ENCODE measurements around the gene UNK. TPM values are rescaled to one million over a fixed set of nuclear protein-coding genes. Genes with fewer than 3 reads are reported as not detected.

The UNK gene
- total and polyA plus RNA-seq, 5 experiments from 2014 or later, result 24.4 to 57.7 (median 26.9) TPM

GRCh38 chr17:75820094-75821080 is 35.8 kb downstream of the UNK start:
- Mint-ChIP-seq H3K4me3 (no peak overlapping the region), H3K36me3 (peaks cover 0 to 46% (median 4%) of the 10 kb centered on the region in 3 donors), H3K27ac (peak overlapping the region in 9 of 10 donors; percentile 14 to 88 (median 57))

GRCh38 chr17:75821552-75821951 is 36.9 kb downstream of the UNK start:
- POLR2A ChIA-PET, result interaction anchor here (0.8 to 2.9 kb wide), 12 partner anchors 8 to 75 kb away, joined by 3 to 22 read pairs (median 7); partner anchors contain the start of genes TRIM65, UNC13D, UNK and WBP2
- no peaks in the 10 kb centered on the region for H3K9me3 Mint-ChIP-seq
- ATAC-seq (peak in 1 of 2 donors; percentile 11), DNase-seq (no peak)
- H3K27ac Mint-ChIP-seq, result peak overlapping the region; percentile 81 to 93 (median 90)
- H3K4me3 Mint-ChIP-seq, result peak overlapping the region in 6 of 10 donors; percentile 3 to 77 (median 58)
- H3K4me1 Mint-ChIP-seq, result peaks cover 11 to 26% (median 15%) of the 10 kb centered on the region in 4 donors
- H3K36me3 Mint-ChIP-seq, result peaks cover 0 to 42% (median 4%) of the 10 kb centered on the region in 3 donors
- H3K27me3 Mint-ChIP-seq, result no peaks in the 10 kb centered on the region

More at GRCh38 chr17:75820094-75821080, 35.8 kb downstream of the UNK start:
- Mint-ChIP-seq H3K27me3 (no peaks in the 10 kb centered on the region), H3K9me3 (no peaks in the 10 kb centered on the region), H3K4me1 (peaks cover 11 to 24% (median 15%) of the 10 kb centered on the region in 4 donors)
- no peak for ATAC-seq
- POLR2A ChIA-PET, result interaction anchor here (0.7 to 1.8 kb wide), 5 partner anchors 10 to 44 kb away, joined by 4 to 5 read pairs (median 4); no protein-coding TSS in a partner anchor
- DNase-seq, result no peak

- Mint-ChIP-seq H3K9me3 (no peaks in the 10 kb centered on the region), H3K4me3 (peak overlapping the region in 8 of 10 donors; percentile 14 to 77 (median 54)), H3K4me1 (peaks cover 11 to 31% (median 20%) of the 10 kb centered on the region in 4 donors), H3K27ac (peak overlapping the region; percentile 81 to 93 (median 90)), H3K27me3 (no peaks in the 10 kb centered on the region), H3K36me3 (peaks cover 0 to 40% (median 4%) of the 10 kb centered on the region in 3 donors)
- ATAC-seq (peak; percentile 78 to 95), DNase-seq (peak in 8 of 10 donors; percentile 20 to 80 (median 43))
- POLR2A ChIA-PET, result interaction anchor here (0.8 to 2.9 kb wide), 15 partner anchors 10 to 74 kb away, joined by 3 to 22 read pairs (median 5); partner anchors contain the start of genes TRIM65, UNC13D, UNK and WBP2
Measured at GRCh38 chr17:75822119-75822799, 37.7 kb downstream of the UNK start.

GRCh38 chr17:75822800-75823166 is 38.2 kb downstream of the UNK start:
- H3K4me3 Mint-ChIP-seq, result peak overlapping the region in 1 of 10 donors; percentile 56
- peaks cover 11 to 36% (median 23%) of the 10 kb centered on the region in 4 donors for H3K4me1 Mint-ChIP-seq
- no peaks in the 10 kb centered on the region for H3K9me3 Mint-ChIP-seq
- peak overlapping the region in 4 of 10 donors; percentile 8 to 92 (median 74) for H3K27ac Mint-ChIP-seq
- POLR2A ChIA-PET, result interaction anchor here (0.8 to 2.9 kb wide), 13 partner anchors 10 to 74 kb away, joined by 3 to 22 read pairs (median 7); partner anchors contain the start of genes TRIM65, UNC13D, UNK and WBP2
- H3K36me3 Mint-ChIP-seq, result peaks cover 0 to 40% (median 4%) of the 10 kb centered on the region in 3 donors
- DNase-seq (no peak), ATAC-seq (no peak)
- H3K27me3 Mint-ChIP-seq, result no peaks in the 10 kb centered on the region

GRCh38 chr17:75823257-75824041 is 38.8 kb downstream of the UNK start:
- POLR2A ChIA-PET, result interaction anchor here (0.6 to 2.9 kb wide), 10 partner anchors 9 to 73 kb away, joined by 3 to 22 read pairs (median 6); partner anchors contain the start of genes TRIM65 and WBP2
- Mint-ChIP-seq H3K27me3 (no peaks in the 10 kb centered on the region), H3K36me3 (peaks cover 0 to 43% (median 4%) of the 10 kb centered on the region in 3 donors)

GRCh38 chr17:75824050-75824552 is 39.5 kb downstream of the UNK start:
- ATAC-seq (no peak), DNase-seq (no peak)
- no peaks in the 10 kb centered on the region for H3K27me3 Mint-ChIP-seq
- H3K4me1 Mint-ChIP-seq, result peaks cover 9 to 42% (median 29%) of the 10 kb centered on the region in 4 donors
- POLR2A ChIA-PET, result interaction anchor here (0.8 to 2.9 kb wide), 4 partner anchors 8 to 48 kb away, joined by 3 to 22 read pairs (median 12); partner anchors contain the start of gene UNC13D
- peaks cover 0 to 36% (median 3%) of the 10 kb centered on the region in 3 donors for H3K36me3 Mint-ChIP-seq
- no peak overlapping the region for H3K4me3 Mint-ChIP-seq
- no peaks in the 10 kb centered on the region for H3K9me3 Mint-ChIP-seq
- H3K27ac Mint-ChIP-seq, result peak overlapping the region in 4 of 10 donors; percentile 20 to 78 (median 40)

More at GRCh38 chr17:75823257-75824041, 38.8 kb downstream of the UNK start:
- Mint-ChIP-seq H3K9me3 (no peaks in the 10 kb centered on the region), H3K4me3 (no peak overlapping the region), H3K4me1 (peaks cover 11 to 42% (median 29%) of the 10 kb centered on the region in 4 donors), H3K27ac (peak overlapping the region in 3 of 10 donors; percentile 31 to 78 (median 48))
- ATAC-seq, result no peak
- no peak for DNase-seq

- POLR2A ChIA-PET, result interaction anchor here (0.8 to 2.3 kb wide), 4 partner anchors 10 to 48 kb away, joined by 3 to 8 read pairs (median 6); partner anchors contain the start of gene UNC13D
- no peak overlapping the region for H3K4me3 Mint-ChIP-seq
- peaks cover 0 to 33% (median under 1%) of the 10 kb centered on the region in 3 donors for H3K36me3 Mint-ChIP-seq
- H3K9me3 Mint-ChIP-seq, result no peaks in the 10 kb centered on the region
- H3K4me1 Mint-ChIP-seq, result peaks cover 9 to 42% (median 29%) of the 10 kb centered on the region in 4 donors
- H3K27ac Mint-ChIP-seq, result peak overlapping the region in 4 of 10 donors; percentile 8 to 53 (median 24)
- ATAC-seq (no peak), DNase-seq (no peak)
- no peaks in the 10 kb centered on the region for H3K27me3 Mint-ChIP-seq
Measured at GRCh38 chr17:75824666-75825065, 40.1 kb downstream of the UNK start.

GRCh38 chr17:75825149-75825552 is 40.5 kb downstream of the UNK start:
- no peaks in the 10 kb centered on the region for H3K27me3 Mint-ChIP-seq
- ATAC-seq, result no peak
- DNase-seq, result no peak
- no peaks in the 10 kb centered on the region for H3K9me3 Mint-ChIP-seq
- peak overlapping the region in 8 of 10 donors; percentile 55 to 86 (median 78) for H3K27ac Mint-ChIP-seq
- H3K36me3 Mint-ChIP-seq, result peaks cover 0 to 33% (median 2%) of the 10 kb centered on the region in 3 donors
- H3K4me3 Mint-ChIP-seq, result peak overlapping the region in 1 of 10 donors; percentile 14
- H3K4me1 Mint-ChIP-seq, result peaks cover 9 to 42% (median 29%) of the 10 kb centered on the region in 4 donors
- POLR2A ChIA-PET, result interaction anchor here (0.6 to 2.3 kb wide), 8 partner anchors 9 to 609 kb away, joined by 3 to 8 read pairs (median 4); partner anchors contain the start of gene UNC13D

GRCh38 chr17:75825748-75826370 is 41.3 kb downstream of the UNK start:
- H3K4me1 Mint-ChIP-seq, result peaks cover 11 to 41% (median 29%) of the 10 kb centered on the region in 4 donors
- H3K9me3 Mint-ChIP-seq, result no peaks in the 10 kb centered on the region
- DNase-seq, result no peak
- H3K36me3 Mint-ChIP-seq, result peaks cover 0 to 38% (median 2%) of the 10 kb centered on the region in 3 donors
- H3K27ac Mint-ChIP-seq, result peak overlapping the region in 7 of 10 donors; percentile 27 to 86 (median 66)
- POLR2A ChIA-PET, result interaction anchor here (0.5 to 3.6 kb wide), 15 partner anchors 9 to 608 kb away, joined by 3 to 25 read pairs (median 4); partner anchors contain the start of genes UNC13D, UNK and WBP2
- H3K4me3 Mint-ChIP-seq, result no peak overlapping the region
- no peaks in the 10 kb centered on the region for H3K27me3 Mint-ChIP-seq
- ATAC-seq, result no peak

GRCh38 chr17:75826561-75827307 is 42.1 kb downstream of the UNK start:
- peaks cover 0 to 39% (median 2%) of the 10 kb centered on the region in 3 donors for H3K36me3 Mint-ChIP-seq
- H3K27ac Mint-ChIP-seq, result peak overlapping the region in 9 of 10 donors; percentile 65 to 90 (median 84)
- H3K9me3 Mint-ChIP-seq, result no peaks in the 10 kb centered on the region
- H3K4me1 Mint-ChIP-seq, result peaks cover 6 to 35% (median 22%) of the 10 kb centered on the region in 4 donors
- H3K27me3 Mint-ChIP-seq, result no peaks in the 10 kb centered on the region
- DNase-seq (no peak), ATAC-seq (no peak)
- peak overlapping the region in 7 of 10 donors; percentile 10 to 67 (median 22) for H3K4me3 Mint-ChIP-seq
- POLR2A ChIA-PET, result interaction anchor here (0.8 to 3.6 kb wide), 14 partner anchors 10 to 73 kb away, joined by 3 to 25 read pairs (median 5); partner anchors contain the start of genes TRIM47, UNC13D, UNK and WBP2

All from naive thymus-derived CD8-positive, alpha-beta T cell (primary cell).